T-cell (primary cell): Measurements from ENCODE around the gene SALL4. TPM values are rescaled to one million over a fixed set of nuclear protein-coding genes. Genes with fewer than 3 reads are reported as not detected.
"Not testable (repeated sequence)": the region's sequence is repeated elsewhere in the genome, so short reads cannot be mapped to it uniquely, and the experiment has no call there.

Source experiments
- ATAC-seq, 4 experiments: fragments of 200-7000 bp in 3 of 4; fragments of 150-1000 bp in 1 of 4; cut with Tn5 transposase; replicated peaks in 1 of 4; 1 replicate in 3 of 4; 2 replicates in 1 of 4; pipeline ENCODE4 v1.10.0; 2021; ENCODE audit warnings: moderate library complexity in 3 of 4, mild to moderate bottlenecking in 2 of 4, moderate number of reproducible peaks in 1 of 4
- CTCF ChIA-PET, 2 donors: fragments of 300-600 bp; sonication (Branson Sonifier 250); formaldehyde crosslinking; loops; one replicate each; lab custom pipeline; 2022; ENCODE audit warnings: antibody characterized with exemption in 2 of 2; lab: Charles Lee
- POLR2A ChIA-PET, 2 donors: fragments of 300-600 bp; sonication (Branson Sonifier 250); formaldehyde crosslinking; loops; one replicate each; lab custom pipeline; 2022; ENCODE audit warnings: antibody characterized with exemption in 2 of 2; lab: Charles Lee
- DNase-seq, 35 experiments: peaks; one replicate each; pipeline versions ENCODE4 v3.0.0 to v3.0.0-alpha.2; 2013 to 2023
- H3K27ac ChIP-seq: one replicate; pipeline ENCODE4 v1.5.1; 2013; ENCODE audit warnings: low read length
- H3K27me3 ChIP-seq, 2 experiments: replicated peaks in 1 of 2; 1 replicate in 1 of 2; 2 replicates in 1 of 2; pipeline versions ENCODE4 v1.6.1 to v1.7.0; 2013; ENCODE audit warnings: low read length in 1 of 2, mixed read lengths in 1 of 2; ENCODE audit not compliant: control insufficient read depth in 2 of 2, insufficient read depth in 2 of 2; ENCODE audit errors: extremely low read depth in 1 of 2
- H3K36me3 ChIP-seq, 2 donors: 1 replicate in 1 of 2; 2 replicates in 1 of 2; pipeline versions ENCODE4 v1.6.1 to v1.7.0; 2013; ENCODE audit warnings: low read length in 1 of 2; ENCODE audit not compliant: control insufficient read depth in 2 of 2, insufficient read depth in 1 of 2; ENCODE audit errors: extremely low read depth in 1 of 2
- H3K4me1 ChIP-seq, 2 experiments: 1 replicate in 1 of 2; 2 replicates in 1 of 2; pipeline versions ENCODE4 v1.6.1 to v1.7.0; 2013; ENCODE audit warnings: low read length in 2 of 2, mixed read lengths in 1 of 2; ENCODE audit not compliant: insufficient read depth in 2 of 2, control insufficient read depth in 1 of 2; ENCODE audit errors: extremely low read depth in 1 of 2
- H3K4me3 ChIP-seq, 2 donors: 1 replicate in 1 of 2; 2 replicates in 1 of 2; pipeline versions ENCODE4 v1.5.1 to v1.7.0; 2013; ENCODE audit warnings: mild to moderate bottlenecking in 2 of 2, low read length in 1 of 2, moderate library complexity in 1 of 2; ENCODE audit not compliant: control insufficient read depth in 1 of 2; ENCODE audit errors: extremely low read depth in 1 of 2
- H3K9me3 ChIP-seq: 2 replicates; pipeline ENCODE4 v1.7.0; 2013
- H3K27ac Mint-ChIP-seq, 2 donors: one replicate each; pipeline ENCODE4 v1.8.0; 2020 to 2021; ENCODE audit warnings: mild to moderate bottlenecking in 2 of 2, mixed read lengths in 2 of 2
- H3K27me3 Mint-ChIP-seq, 2 donors: one replicate each; pipeline ENCODE4 v1.8.0; 2021 to 2022; ENCODE audit warnings: mixed read lengths in 2 of 2
- H3K36me3 Mint-ChIP-seq: one replicate; pipeline ENCODE4 v1.8.0; 2021; ENCODE audit warnings: mixed read lengths
- H3K4me1 Mint-ChIP-seq, 3 donors: one replicate each; pipeline ENCODE4 v1.8.0; 2020 to 2022; ENCODE audit warnings: mixed read lengths in 3 of 3, mild to moderate bottlenecking in 1 of 3
- H3K4me3 Mint-ChIP-seq, 3 donors: one replicate each; pipeline ENCODE4 v1.8.0; 2020 to 2022; ENCODE audit warnings: mild to moderate bottlenecking in 3 of 3, mixed read lengths in 3 of 3, moderate library complexity in 3 of 3
- H3K9me3 Mint-ChIP-seq, 3 donors: one replicate each; pipeline ENCODE4 v1.8.0; 2020 to 2022; ENCODE audit warnings: mixed read lengths in 3 of 3
- WGBS: methylation state at CpG from one replicate; pipeline ENCODE4 v1.1.5; 2013; ENCODE audit warnings: missing lambda C conversion rate; ENCODE audit not compliant: insufficient coverage; 5-methylcytosine and 5-hydroxymethylcytosine counted together
- total RNA-seq, 35 experiments: library from RNA in 6 of 35; stranded (reverse) in 6 of 35; fragments of 120-200 nt in 1 of 35; gene quantifications; one replicate each; pipeline versions ENCODE4 v1.2.1 to v1.2.4 and lab custom pipeline; 2013 to 2026

Gene SALL4
- total RNA-seq, 5 donors from 2014 or later (not counting 1 experiment from before 2014, with no cell fraction given): 0.13 to 0.48 (median 0.37) TPM; not detected in 1

DNA sequence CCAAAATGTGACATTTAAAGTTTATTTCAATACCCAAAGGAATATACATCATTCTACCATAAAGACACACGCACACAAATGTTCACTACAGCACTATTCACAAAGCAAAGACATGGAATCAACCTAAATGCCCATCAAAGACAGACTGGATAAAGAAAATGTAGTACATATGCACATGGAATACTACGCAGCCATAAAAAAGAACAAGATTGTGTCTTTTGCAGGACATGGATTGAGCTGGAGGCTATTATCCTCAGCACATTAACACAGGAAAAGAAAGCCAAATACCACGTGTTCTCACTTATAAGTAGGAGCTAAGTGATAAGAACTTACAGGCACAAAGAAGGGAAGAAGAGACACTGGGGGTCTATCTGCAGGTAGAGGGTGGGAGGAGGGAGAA, 56.5 kb downstream of the SALL4 start:
- ChIA-PET CTCF (no interaction called here), POLR2A (no interaction called here)
- H3K36me3 ChIP-seq: no peaks in the 10 kb centered on the region
- ATAC-seq (no peak), DNase-seq (no peak)
- H3K27me3 ChIP-seq: peaks cover 0 to 6% of the 10 kb centered on the region in 2 experiments
- Mint-ChIP-seq H3K4me3 (no peak overlapping the region), H3K4me1 (no peaks in the 10 kb centered on the region), H3K36me3 (no peaks in the 10 kb centered on the region), H3K27ac (no peak overlapping the region), H3K27me3 (peaks cover 8 to 9% of the 10 kb centered on the region in 2 donors), H3K9me3 (peaks cover 0 to 4% (median 0%) of the 10 kb centered on the region in 3 donors)
- H3K27ac ChIP-seq: no peak overlapping the region
- H3K9me3 ChIP-seq: no peaks in the 10 kb centered on the region
- no peaks in the 10 kb centered on the region for H3K4me1 ChIP-seq
- H3K4me3 ChIP-seq: no peak overlapping the region
- WGBS: no CpG with 5 or more reads among the region's 3 CpGs

DNA sequence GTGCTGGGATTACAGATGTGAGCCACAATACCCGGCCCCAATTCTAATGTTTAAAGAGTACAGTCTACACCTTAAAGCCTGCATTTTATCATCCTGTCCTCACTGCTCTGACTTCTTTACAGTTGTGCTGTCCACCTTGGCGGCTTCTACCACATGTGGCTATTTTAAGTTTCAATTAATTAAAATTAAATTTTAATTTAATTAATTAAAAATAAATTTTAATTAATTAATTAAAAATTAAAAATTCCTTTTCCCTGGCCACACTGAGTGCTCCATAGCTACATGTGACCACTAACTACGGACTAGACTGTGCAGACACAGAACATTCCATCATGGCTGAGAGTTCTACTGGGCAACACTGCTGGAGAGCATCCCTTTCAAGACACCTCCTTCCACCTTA, 61.5 kb downstream of the SALL4 start:
- CTCF ChIA-PET: interaction anchor here in 1 of 2 donors (0.6 kb wide), 1 partner anchor 18 kb away, joined by 3 read pairs; no protein-coding TSS in a partner anchor
- 93% methylated on average over 2 of the region's 3 CpGs for WGBS

DNA sequence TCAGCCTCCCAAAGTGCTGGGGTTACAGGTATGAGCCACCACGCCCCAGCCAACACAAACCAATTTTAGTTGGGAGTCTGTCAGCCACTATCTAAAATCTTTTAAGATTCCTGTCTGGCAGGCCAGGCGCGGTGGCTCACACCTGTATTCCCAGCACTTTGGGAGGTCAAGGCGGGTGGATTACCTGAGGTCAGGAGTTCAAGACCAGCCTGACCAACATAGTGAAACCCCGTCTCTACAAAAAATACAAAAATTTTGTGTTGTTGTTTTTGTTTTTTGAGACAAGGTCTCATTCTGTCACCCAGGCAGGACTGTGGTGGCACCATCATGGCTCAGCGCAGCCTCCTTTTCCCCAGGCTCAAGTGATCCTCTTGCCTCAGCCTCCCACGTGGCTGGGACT, 62.0 kb downstream of the SALL4 start:
- H3K27ac ChIP-seq, H3K27me3 ChIP-seq, POLR2A ChIA-PET, H3K4me1 ChIP-seq, H3K9me3 ChIP-seq, DNase-seq, H3K36me3 ChIP-seq, H3K4me1 Mint-ChIP-seq, H3K4me3 ChIP-seq, H3K4me3 Mint-ChIP-seq, H3K36me3 Mint-ChIP-seq, ATAC-seq, H3K9me3 Mint-ChIP-seq, H3K27ac Mint-ChIP-seq, CTCF ChIA-PET, H3K27me3 Mint-ChIP-seq: not testable (repeated sequence)
- 100% methylated on average over 1 of the region's 7 CpGs for WGBS

More for the DNA sequence above, 61.5 kb downstream of the SALL4 start:
- POLR2A ChIA-PET: no interaction called here
- Histone ChIP-seq H3K4me1 (no peaks in the 10 kb centered on the region), H3K9me3 (no peaks in the 10 kb centered on the region), H3K4me3 (no peak overlapping the region), H3K27me3 (peaks cover 0 to 6% of the 10 kb centered on the region in 2 experiments), H3K27ac (no peak overlapping the region), H3K36me3 (no peaks in the 10 kb centered on the region)
- H3K4me1 Mint-ChIP-seq: no peaks in the 10 kb centered on the region
- H3K27me3 Mint-ChIP-seq: peaks cover 6 to 9% of the 10 kb centered on the region in 2 donors
- ATAC-seq: no peak
- no peak for DNase-seq
- no peaks in the 10 kb centered on the region for H3K36me3 Mint-ChIP-seq
- H3K27ac Mint-ChIP-seq: no peak overlapping the region
- peaks cover 0 to 4% (median 0%) of the 10 kb centered on the region in 3 donors for H3K9me3 Mint-ChIP-seq
- no peak overlapping the region for H3K4me3 Mint-ChIP-seq

DNA sequence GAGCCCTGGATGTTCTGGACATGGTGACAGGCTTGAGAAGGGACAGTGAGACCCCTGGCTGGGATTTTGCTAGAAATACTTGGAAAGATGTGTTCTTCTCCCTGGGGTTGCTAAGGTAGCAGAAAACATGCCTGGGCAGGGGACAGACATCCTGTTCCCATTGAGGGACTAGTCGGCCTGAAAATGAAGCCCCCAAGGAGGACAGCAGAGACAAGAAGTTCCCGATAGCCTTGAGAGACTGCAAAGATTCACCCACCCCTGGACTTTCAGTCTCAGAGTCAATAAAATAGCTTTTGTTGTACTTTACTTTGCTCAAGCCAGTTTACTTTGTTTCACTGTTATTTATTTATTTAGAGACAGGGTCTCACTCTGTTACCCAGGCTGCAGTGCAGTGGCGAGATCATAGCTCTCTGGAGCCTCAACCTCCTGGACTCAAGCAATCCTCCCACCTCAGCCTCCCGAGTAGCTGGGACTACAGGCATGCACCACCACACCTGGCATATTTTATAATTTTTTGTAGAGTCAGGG, 62.5 kb downstream of the SALL4 start:
- Histone ChIP-seq H3K27me3 (peaks cover 0 to 6% of the 10 kb centered on the region in 2 experiments), H3K27ac (no peak overlapping the region), H3K4me3 (no peak overlapping the region), H3K9me3 (no peaks in the 10 kb centered on the region), H3K36me3 (no peaks in the 10 kb centered on the region), H3K4me1 (no peaks in the 10 kb centered on the region)
- 100% methylated on average over 1 of the region's 4 CpGs for WGBS
- ChIA-PET POLR2A (no interaction called here), CTCF (no interaction called here)
- no peak overlapping the region for H3K4me3 Mint-ChIP-seq
- DNase-seq: no peak
- ATAC-seq: no peak
- H3K27ac Mint-ChIP-seq: no peak overlapping the region
- peaks cover 3 to 7% of the 10 kb centered on the region in 2 donors for H3K27me3 Mint-ChIP-seq
- H3K9me3 Mint-ChIP-seq: no peaks in the 10 kb centered on the region
- no peaks in the 10 kb centered on the region for H3K4me1 Mint-ChIP-seq
- no peaks in the 10 kb centered on the region for H3K36me3 Mint-ChIP-seq

DNA sequence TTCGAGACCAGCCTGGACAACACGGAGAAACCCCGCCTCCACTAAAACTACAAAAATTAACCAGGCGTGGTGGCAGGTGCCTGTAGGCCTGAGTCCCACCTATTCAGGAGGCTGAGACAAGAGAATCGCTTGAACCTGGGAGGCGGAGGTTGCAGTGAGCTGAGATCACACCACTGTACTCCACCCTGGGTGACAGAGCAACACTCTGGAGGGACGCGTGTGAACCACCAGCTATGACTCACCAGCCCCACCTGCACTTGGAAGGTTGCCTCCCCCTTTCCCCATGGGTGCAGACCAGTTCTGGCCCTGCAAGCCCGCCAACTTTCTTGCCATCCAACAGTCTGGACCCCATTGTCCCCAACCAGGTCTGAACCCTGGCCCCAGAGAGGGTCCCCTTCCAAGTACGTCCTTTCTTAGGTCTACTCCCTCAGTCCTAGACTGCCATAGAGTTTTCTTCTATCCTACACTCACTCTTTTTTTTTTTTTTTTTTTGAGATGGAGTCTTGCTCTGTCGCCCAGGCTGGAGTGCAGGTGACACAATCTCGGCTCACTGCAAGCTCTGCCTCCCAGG, 63.4 kb downstream of the SALL4 start:
- DNase-seq (no peak), ATAC-seq (no peak)
- Histone ChIP-seq H3K27me3 (peaks cover 0 to 6% of the 10 kb centered on the region in 2 experiments), H3K36me3 (no peaks in the 10 kb centered on the region), H3K4me3 (no peak overlapping the region), H3K4me1 (no peaks in the 10 kb centered on the region), H3K9me3 (no peaks in the 10 kb centered on the region), H3K27ac (no peak overlapping the region)
- Mint-ChIP-seq H3K27ac (no peak overlapping the region), H3K9me3 (no peaks in the 10 kb centered on the region), H3K36me3 (no peaks in the 10 kb centered on the region), H3K27me3 (peaks cover 0 to 6% of the 10 kb centered on the region in 2 donors), H3K4me3 (no peak overlapping the region), H3K4me1 (no peaks in the 10 kb centered on the region)
- ChIA-PET CTCF (no interaction called here), POLR2A (no interaction called here)
- 77% methylated on average over 9 of the region's 12 CpGs for WGBS

DNA sequence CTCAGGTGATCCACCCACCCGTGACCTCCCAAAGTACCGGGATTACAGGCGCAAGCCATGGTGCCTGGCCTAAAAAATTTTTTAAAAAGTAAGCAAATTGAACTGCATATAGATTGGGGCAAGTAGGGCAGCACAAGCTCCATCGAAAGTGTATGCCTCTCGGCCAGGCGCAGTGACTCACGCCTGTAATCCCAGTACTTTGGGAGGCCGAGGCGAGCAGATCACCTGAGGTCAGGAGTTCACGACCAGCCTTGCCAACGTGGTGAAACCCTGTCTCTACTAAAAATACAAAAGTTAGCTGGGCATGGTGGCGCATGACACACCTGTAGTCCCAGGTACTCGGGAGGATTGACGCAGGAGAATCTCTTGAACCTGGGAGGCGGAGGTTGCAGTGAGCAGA, 64.1 kb downstream of the SALL4 start:
- CTCF ChIA-PET, H3K4me3 Mint-ChIP-seq: not testable (repeated sequence)

More for the DNA sequence above, 64.1 kb downstream of the SALL4 start:
- H3K4me3 ChIP-seq, H3K36me3 Mint-ChIP-seq, H3K27ac Mint-ChIP-seq, H3K27me3 Mint-ChIP-seq, H3K36me3 ChIP-seq, H3K4me1 ChIP-seq, H3K27me3 ChIP-seq, POLR2A ChIA-PET, ATAC-seq, H3K27ac ChIP-seq, H3K9me3 ChIP-seq, H3K9me3 Mint-ChIP-seq, H3K4me1 Mint-ChIP-seq, DNase-seq: not testable (repeated sequence)
- WGBS: 95% methylated on average over 14 of the region's 15 CpGs
